Subcutaneous adipose tissue (tissue), 4 donors: ENCODE results near the gene ZC3H13. TPM values are rescaled to one million over a fixed set of nuclear protein-coding genes. Genes with fewer than 3 reads are reported as not detected.

ENCODE experiments used
- total RNA-seq, 4 donors: library from RNA; depleted of rRNA; stranded (reverse); fragments of >200 nt; gene quantifications; one replicate each; pipeline ENCODE4 v1.1.0, GENCODE V29; 2016
- TF ChIP-seq, protein P1 (sequence below): fragments of 450-650 bp; IDR thresholded peaks from one replicate; pipeline ENCODE4 v1.5.1; 2016; ENCODE audit warnings: low read depth, mild to moderate bottlenecking, control low read depth, antibody characterized with exemption, moderate library complexity

ZC3H13 gene
- total RNA-seq, 4 donors from 2014 or later, result 24.6 to 58.9 (median 28.9) TPM

DNA sequence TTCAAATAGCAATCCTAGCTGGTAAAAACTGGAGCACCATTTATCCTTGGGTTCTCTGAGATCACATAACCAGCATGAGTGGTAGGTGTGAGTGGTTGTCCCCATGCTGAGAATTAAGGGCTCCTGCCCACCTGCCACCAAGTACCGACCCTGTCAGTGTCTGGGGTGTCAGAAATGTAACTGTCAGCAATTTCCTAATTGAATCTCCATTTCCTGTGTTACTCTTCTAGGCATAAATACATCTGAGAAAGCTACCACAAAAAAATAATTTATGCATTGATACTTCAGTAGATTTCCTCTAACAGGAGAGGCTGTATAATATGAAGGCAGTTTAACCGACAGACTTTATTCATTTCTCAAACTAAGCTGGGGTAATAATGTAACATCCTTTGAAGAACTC is 27.2 kb upstream of the ZC3H13 start:
- TF ChIP-seq, protein P1, sequence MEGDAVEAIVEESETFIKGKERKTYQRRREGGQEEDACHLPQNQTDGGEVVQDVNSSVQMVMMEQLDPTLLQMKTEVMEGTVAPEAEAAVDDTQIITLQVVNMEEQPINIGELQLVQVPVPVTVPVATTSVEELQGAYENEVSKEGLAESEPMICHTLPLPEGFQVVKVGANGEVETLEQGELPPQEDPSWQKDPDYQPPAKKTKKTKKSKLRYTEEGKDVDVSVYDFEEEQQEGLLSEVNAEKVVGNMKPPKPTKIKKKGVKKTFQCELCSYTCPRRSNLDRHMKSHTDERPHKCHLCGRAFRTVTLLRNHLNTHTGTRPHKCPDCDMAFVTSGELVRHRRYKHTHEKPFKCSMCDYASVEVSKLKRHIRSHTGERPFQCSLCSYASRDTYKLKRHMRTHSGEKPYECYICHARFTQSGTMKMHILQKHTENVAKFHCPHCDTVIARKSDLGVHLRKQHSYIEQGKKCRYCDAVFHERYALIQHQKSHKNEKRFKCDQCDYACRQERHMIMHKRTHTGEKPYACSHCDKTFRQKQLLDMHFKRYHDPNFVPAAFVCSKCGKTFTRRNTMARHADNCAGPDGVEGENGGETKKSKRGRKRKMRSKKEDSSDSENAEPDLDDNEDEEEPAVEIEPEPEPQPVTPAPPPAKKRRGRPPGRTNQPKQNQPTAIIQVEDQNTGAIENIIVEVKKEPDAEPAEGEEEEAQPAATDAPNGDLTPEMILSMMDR, result no peak

DNA sequence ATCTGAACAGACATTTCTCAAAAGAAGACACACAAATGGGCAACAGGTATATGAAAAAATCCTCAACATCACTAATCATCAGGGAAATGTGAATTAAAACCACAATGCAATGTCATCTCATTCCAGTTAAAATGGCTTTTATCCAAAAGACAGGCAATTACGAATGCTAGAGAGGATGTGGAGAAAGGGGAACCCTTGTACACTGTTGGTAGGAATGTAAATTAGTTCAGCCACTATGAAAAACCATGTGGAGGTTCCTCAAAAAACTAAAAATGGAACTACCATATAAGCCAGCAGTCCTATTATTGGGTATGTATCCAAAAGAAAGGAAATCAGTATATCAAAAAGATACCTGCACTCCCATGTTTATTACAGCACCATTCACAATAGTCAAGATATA is 24.7 kb upstream of the ZC3H13 start:
- TF ChIP-seq, protein P1, result no peak

DNA sequence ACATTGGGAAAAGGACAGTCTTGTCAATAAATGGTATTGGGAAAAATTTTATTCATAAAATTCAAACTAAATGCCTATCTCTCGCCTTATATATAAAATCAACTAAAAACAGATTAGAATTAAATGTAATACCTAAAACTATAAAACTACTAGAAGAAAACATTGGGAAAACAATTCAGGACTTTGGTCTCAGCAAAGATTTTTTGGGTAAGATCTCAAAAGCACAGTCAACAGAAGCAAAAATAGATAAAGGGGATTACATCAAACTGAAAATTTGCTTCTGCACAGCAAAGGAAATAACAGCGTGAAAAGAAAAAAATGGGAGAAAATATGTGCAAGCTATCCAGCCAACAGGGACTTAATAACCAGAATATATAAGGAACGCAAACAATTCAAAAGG is 24.3 kb upstream of the ZC3H13 start:
- TF ChIP-seq, protein P1, result no peak

DNA sequence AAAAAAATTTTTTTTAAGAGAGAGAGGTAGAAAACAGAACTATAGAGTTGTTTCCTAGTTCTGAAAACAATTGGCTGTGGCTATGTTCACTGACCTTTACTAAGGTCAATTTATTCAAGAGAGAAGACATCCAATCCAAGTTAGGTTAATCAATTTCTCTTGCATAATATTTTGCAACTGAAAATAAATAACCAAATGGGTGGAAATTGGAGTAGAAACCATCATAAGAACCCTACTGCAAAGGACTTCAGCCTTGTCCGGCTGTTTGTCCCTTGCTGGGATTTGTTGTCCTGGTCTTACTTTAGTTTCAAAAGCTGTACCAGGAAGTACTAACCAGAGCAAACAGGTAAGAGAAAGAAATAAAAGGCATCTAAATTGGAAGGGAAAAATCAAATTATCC is 23.3 kb upstream of the ZC3H13 start:
- TF ChIP-seq, protein P1, result no peak

DNA sequence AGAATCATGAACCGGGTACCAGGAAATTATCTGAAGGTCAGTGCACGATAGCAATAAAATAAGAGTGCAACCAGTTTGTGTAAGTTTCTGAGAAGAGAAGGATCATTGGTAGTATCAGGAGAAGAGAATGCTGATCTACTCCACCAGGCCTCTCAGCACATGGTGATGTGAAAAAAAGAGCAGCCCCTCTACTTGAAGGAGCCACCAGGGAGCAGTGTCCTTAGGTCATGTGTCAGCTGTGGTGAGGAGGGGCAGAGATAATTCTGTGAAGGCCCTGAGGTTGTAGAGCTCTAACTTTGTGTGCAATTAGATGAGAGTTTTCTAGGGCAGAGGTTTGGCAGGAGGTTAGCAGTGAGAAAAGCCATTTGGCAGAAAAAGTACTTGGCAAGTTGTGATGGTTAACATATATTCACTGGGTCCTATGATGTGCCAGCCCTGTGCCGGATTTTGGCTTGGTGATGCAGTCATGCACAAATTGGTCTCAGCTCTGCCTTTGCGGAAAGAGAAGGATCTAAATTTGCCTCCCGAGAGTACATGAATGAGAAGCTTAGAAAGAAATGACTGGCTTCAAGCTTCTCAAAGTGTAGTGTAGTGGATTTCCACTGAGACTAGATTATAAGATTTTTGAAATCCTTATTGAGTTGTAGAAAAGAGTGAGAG is 19.2 kb upstream of the ZC3H13 start:
- TF ChIP-seq, protein P1, result no peak

DNA sequence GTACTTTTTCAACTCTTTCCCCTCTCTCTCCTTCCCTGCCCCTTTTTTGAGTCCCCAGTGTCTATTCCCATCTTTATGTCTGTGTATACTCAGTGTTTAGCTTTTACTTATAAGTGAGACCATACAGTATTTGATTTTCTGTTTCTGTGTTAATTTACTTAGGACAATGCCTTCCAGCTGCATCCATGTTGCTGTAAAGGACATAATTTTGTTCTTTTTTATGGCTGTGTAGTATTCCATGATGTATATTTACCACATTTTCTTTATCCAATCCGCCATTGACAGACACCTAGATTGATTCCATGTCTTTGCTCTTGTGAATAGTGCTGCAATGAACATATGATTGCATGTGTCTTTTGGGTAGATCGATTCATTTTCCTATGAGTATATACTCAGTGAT is 10.7 kb upstream of the ZC3H13 start:
- TF ChIP-seq, protein P1, result no peak

DNA sequence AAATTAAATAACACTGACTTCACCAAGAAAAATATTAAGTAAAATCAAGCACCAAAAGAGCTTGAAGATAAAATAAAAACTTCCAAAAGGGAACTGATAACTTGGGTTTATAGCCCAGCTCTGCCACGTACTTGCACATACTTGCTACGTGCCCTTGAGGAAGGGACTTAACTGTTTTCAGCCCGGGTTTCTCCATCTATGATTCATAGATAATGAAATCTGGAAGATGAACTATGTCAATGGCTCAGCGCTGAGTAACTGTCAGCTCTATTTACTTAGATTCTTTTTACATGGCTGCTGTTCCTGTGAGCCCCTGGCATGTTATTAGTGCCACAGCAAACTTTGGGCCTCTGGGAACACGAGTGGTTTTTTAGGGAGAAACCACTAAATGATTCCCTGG is 9.6 kb upstream of the ZC3H13 start:
- TF ChIP-seq, protein P1, result no peak
